Epithelial cell of esophagus (primary cell): ENCODE results near the gene THAP7.

Experiments used
- DNase-seq: peaks from one replicate; pipeline ENCODE4 v3.0.0; 2010; ENCODE audit warnings: low read depth
- H3K4me3 ChIP-seq: 2 replicates; pipeline ENCODE4 v1.5.1; 2011; ENCODE audit warnings: mild to moderate bottlenecking, low read length, control low read depth
- TF ChIP-seq, protein P1 (sequence below): IDR thresholded peaks from 2 replicates; pipeline ENCODE4 v1.5.1; 2011; ENCODE audit warnings: low read depth, mild to moderate bottlenecking, low read length, control low read depth, inconsistent platforms; ENCODE audit not compliant: insufficient read depth; ENCODE audit errors: missing control alignments

The THAP7 gene

DNA sequence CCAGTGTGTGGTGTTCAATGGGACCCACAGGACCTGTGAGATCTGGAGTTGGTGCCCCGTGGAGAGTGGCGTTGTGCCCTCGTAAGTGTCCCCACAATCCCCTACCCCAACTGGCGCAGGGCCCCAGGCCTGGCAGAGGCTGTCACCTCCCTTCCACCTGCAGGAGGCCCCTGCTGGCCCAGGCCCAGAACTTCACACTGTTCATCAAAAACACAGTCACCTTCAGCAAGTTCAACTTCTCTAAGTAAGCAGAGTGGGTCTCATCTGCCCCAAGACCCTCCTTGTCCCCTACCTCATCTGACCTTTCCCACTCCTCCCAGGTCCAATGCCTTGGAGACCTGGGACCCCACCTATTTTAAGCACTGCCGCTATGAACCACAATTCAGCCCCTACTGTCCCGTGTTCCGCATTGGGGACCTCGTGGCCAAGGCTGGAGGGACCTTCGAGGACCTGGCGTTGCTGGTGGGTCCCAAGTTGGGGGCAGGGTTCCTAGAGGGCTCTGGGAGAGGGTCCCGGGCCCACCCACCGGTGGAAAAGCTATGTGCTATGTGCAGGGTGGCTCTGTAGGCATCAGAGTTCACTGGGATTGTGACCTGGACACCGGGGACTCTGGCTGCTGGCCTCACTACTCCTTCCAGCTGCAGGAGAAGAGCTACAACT, 21.2 kb upstream of the THAP7 start:
- DNase-seq = no peak
- no peak overlapping the region for H3K4me3 ChIP-seq
- TF ChIP-seq, protein P1, sequence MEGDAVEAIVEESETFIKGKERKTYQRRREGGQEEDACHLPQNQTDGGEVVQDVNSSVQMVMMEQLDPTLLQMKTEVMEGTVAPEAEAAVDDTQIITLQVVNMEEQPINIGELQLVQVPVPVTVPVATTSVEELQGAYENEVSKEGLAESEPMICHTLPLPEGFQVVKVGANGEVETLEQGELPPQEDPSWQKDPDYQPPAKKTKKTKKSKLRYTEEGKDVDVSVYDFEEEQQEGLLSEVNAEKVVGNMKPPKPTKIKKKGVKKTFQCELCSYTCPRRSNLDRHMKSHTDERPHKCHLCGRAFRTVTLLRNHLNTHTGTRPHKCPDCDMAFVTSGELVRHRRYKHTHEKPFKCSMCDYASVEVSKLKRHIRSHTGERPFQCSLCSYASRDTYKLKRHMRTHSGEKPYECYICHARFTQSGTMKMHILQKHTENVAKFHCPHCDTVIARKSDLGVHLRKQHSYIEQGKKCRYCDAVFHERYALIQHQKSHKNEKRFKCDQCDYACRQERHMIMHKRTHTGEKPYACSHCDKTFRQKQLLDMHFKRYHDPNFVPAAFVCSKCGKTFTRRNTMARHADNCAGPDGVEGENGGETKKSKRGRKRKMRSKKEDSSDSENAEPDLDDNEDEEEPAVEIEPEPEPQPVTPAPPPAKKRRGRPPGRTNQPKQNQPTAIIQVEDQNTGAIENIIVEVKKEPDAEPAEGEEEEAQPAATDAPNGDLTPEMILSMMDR = no peak

GRCh38 chr22:21022507-21022906, 20.6 kb upstream of the THAP7 start:
- TF ChIP-seq, protein P1 = no peak

DNA sequence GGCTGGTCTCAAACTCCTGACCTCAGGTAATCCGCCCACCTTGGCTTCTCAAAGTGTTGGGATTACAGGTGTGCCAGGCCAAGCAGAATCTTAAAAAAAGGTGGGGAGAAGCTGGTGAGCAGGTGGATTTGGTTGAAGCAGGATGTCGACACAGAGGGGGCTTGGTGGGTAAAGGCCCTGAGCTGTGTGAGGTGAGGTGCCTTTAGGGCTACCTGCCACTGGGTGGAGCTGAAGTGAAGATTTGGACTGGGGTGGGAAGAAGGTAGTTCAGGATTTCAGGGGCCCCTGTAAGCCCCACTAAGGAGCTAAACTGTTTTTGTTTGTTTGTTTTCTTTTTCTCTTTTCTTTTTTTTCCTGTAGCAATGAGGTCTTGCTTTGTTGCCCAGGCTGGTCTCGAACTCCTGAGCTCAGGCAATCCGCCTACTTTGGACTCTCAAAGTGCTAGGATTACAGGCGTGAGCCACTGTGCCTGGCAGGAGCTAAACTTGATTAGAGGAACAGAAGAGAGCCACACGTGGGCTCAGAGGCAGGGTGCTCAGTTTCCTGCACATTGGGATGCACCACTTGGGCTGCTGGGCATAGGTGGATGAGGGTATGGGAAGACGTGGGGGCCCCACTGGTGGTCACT, 19.0 kb upstream of the THAP7 start:
- H3K4me3 ChIP-seq = no peak overlapping the region
- DNase-seq = peak; percentile 35
- TF ChIP-seq, protein P1 = peak; percentile 58

More at GRCh38 chr22:21022507-21022906, 20.6 kb upstream of the THAP7 start:
- DNase-seq = no peak
- H3K4me3 ChIP-seq = no peak overlapping the region

- H3K4me3 ChIP-seq = no peak overlapping the region
- TF ChIP-seq, protein P1 = no peak
- DNase-seq = no peak
These were observed 16.4 kb upstream of the THAP7 start for GRCh38 chr22:21018314-21018713.

DNA sequence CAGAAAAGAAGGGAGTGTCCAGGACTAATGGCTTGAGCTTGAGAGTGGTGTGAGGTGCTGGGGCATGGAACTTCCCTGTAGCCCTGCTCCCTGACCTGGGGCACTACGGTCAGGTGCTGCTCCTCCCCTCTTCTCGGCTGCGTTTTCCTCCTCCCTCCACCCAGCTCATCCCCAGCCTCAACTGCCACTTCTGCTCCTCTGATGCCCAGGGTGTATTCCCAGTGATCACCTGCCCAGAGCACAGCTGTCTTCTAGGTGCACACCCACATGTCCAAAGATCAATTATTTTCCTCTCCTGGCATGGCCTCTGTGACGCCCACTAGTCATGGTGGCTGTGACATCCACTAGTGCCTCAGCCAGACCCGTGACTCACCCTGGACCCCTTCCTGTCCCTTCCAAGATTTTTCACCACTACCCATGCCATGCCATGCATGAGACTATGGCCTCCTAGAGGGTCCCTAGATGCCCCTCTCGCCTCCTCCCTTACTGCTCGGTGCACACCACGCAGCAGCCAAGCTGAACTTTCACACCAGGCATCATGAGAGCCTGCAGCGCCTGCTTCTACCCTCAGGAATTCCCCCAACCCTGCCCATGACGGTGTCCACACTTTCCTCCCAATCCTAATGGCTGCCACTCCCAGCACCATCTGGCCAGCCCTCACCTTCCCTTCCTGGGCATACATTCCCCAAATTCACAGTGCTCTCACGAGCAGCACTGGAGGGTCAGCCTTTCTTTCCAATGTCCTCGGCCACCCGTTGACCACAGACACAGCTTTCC, 14.9 kb upstream of the THAP7 start:
- DNase-seq = no peak
- TF ChIP-seq, protein P1 = no peak
- no peak overlapping the region for H3K4me3 ChIP-seq

DNA sequence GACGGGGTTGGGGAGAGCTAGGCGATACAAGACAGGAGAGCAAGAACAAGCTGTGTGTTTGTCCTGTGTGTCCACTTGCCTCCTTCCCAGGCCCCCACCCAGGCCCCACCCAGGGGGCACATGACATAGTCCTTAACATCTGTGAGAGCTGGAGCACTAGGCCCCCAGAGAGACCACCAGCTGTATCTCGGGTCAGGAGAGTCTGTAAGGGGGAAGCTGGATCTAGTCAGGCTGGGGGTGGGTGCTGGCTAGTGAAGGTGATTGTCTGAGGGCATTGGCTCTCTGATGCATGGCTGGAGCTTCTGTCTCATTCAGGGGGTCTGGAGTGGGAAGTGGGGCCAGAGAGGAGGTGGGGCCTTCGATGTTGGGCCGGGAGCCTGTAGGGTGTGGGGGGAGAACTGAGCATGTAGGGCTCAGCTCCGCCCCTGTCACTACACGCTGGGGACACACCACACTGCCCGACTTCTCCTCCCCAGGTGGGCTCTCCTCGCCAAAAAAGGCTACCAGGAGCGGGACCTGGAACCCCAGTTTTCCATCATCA, 13.6 kb upstream of the THAP7 start:
- TF ChIP-seq, protein P1 = no peak
- no peak overlapping the region for H3K4me3 ChIP-seq

More for the DNA sequence above, 13.6 kb upstream of the THAP7 start:
- no peak for DNase-seq
